K562 (cell line): ENCODE results near the gene EXOSC9.

Experiments
- CEBPB ChIP-seq: fragments of 450-650 bp; IDR thresholded peaks from 2 replicates; pipeline ENCODE4 v1.6.1; 2016; ENCODE audit warnings: missing genetic modification characterization, missing compliant biosample characterization
- EGR1 ChIP-seq: fragments of 450-650 bp; conservative IDR thresholded peaks from 2 replicates; pipeline ENCODE4 v1.6.1; 2017; ENCODE audit warnings: mild to moderate bottlenecking
- SRF ChIP-seq, 2 experiments: fragments of 250-450, 450-650 bp in 1 of 2; sonication (Bioruptor Pico) in 1 of 2; sonication (generic) in 1 of 2; formaldehyde crosslinking; IDR thresholded peaks; 2 replicates each; pipeline versions ENCODE4 v1.5.0 to v1.5.1; 2020 to 2022; ENCODE audit warnings: mild to moderate bottlenecking in 1 of 2, missing genetic modification reagents in 1 of 2
- ZNF699 ChIP-seq: fragments of 250-450 bp; sonication (Bioruptor Pico); IDR thresholded peaks from 2 replicates; pipeline ENCODE4 v1.8.0; 2021; ENCODE audit warnings: mild to moderate bottlenecking, moderate library complexity; ENCODE audit not compliant: insufficient replicate concordance
- TF ChIP-seq, protein P1 (sequence below), 3 experiments: IDR thresholded peaks in 2 of 3; conservative IDR thresholded peaks in 1 of 3; 2 replicates each; pipeline ENCODE4 v1.5.1; 2011 to 2012; ENCODE audit warnings: low read length in 3 of 3, mild to moderate bottlenecking in 3 of 3, control low read depth in 2 of 3, improper control_type of control experiment in 1 of 3, inconsistent platforms in 1 of 3, low read depth in 1 of 3, mixed read lengths in 1 of 3, moderate library complexity in 1 of 3; ENCODE audit not compliant: insufficient read depth in 2 of 3

DNA sequence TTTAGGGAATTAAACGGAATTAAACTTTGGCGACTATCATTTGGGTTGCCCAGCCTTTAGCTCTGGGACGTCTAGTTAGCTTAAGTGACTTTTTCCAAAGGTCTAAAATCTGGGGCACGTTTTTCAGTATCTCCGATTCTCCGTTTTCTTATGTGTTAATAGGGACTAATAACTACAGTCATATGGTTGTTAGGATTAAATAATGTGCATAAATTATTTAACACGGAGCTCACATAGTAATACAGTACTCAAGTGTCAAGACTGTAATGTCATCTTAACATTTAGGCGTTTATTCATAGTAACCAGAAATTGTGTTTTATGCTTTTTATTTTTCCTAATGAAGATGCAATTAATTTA is 23.0 kb downstream of the EXOSC9 start:
- TF ChIP-seq EGR1 (no peak), ZNF699 (CRISPR knock-in tag) (no peak), CEBPB (tag) (no peak), SRF (CRISPR knock-in tag; IDR thresholded peaks at IDR 0.05) (no peak)
- TF ChIP-seq, protein P1, sequence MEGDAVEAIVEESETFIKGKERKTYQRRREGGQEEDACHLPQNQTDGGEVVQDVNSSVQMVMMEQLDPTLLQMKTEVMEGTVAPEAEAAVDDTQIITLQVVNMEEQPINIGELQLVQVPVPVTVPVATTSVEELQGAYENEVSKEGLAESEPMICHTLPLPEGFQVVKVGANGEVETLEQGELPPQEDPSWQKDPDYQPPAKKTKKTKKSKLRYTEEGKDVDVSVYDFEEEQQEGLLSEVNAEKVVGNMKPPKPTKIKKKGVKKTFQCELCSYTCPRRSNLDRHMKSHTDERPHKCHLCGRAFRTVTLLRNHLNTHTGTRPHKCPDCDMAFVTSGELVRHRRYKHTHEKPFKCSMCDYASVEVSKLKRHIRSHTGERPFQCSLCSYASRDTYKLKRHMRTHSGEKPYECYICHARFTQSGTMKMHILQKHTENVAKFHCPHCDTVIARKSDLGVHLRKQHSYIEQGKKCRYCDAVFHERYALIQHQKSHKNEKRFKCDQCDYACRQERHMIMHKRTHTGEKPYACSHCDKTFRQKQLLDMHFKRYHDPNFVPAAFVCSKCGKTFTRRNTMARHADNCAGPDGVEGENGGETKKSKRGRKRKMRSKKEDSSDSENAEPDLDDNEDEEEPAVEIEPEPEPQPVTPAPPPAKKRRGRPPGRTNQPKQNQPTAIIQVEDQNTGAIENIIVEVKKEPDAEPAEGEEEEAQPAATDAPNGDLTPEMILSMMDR (IDR thresholded peaks at IDR 0.05 in 2 of 3, conservative IDR thresholded peaks at IDR 0.05 in 1 of 3; ENCODE audit: insufficient read depth in 2 of 3, low read depth in 1 of 3, low read length in 3 of 3), result no peak
